IgD-negative memory B cell (primary cell): ENCODE results near the gene NCL. TPM values are rescaled to one million over a fixed set of nuclear protein-coding genes. Genes with fewer than 3 reads are reported as not detected.
A peak's percentile ranks its signal among the peaks of the same experiment; 100 is the strongest.
"Not testable (repeated sequence)": the region's sequence is repeated elsewhere in the genome, so short reads cannot be mapped to it uniquely, and the experiment has no call there.

Source experiments
- H3K27ac Mint-ChIP-seq, 3 donors: one replicate each; pipeline ENCODE4 v1.8.0; 2020 to 2022; ENCODE audit warnings: mild to moderate bottlenecking in 3 of 3, mixed read lengths in 3 of 3, moderate library complexity in 1 of 3
- H3K27me3 Mint-ChIP-seq: one replicate; pipeline ENCODE4 v1.8.0; 2021; ENCODE audit warnings: mixed read lengths
- H3K36me3 Mint-ChIP-seq: one replicate; pipeline ENCODE4 v1.8.0; 2020; ENCODE audit warnings: mild to moderate bottlenecking, mixed read lengths
- H3K4me1 Mint-ChIP-seq, 3 donors: one replicate each; pipeline ENCODE4 v1.8.0; 2020 to 2022; ENCODE audit warnings: mixed read lengths in 3 of 3, mild to moderate bottlenecking in 1 of 3
- H3K4me3 Mint-ChIP-seq, 4 donors: one replicate each; pipeline ENCODE4 v1.8.0; 2020 to 2022; ENCODE audit warnings: mild to moderate bottlenecking in 4 of 4, mixed read lengths in 4 of 4, moderate library complexity in 3 of 4
- H3K9me3 Mint-ChIP-seq, 3 donors: one replicate each; pipeline ENCODE4 v1.8.0; 2020 to 2021; ENCODE audit warnings: mixed read lengths in 3 of 3, mild to moderate bottlenecking in 1 of 3
- polyA plus RNA-seq: library from polyadenylated mRNA; unstranded; fragments of 300-500 nt; fragmentation: Illumina TruSeq; gene quantifications from one replicate; pipeline ENCODE4 v1.2.3, GENCODE V29; 2021

NCL gene
- polyA plus RNA-seq, 1 donor from 2014 or later: 523 TPM

DNA sequence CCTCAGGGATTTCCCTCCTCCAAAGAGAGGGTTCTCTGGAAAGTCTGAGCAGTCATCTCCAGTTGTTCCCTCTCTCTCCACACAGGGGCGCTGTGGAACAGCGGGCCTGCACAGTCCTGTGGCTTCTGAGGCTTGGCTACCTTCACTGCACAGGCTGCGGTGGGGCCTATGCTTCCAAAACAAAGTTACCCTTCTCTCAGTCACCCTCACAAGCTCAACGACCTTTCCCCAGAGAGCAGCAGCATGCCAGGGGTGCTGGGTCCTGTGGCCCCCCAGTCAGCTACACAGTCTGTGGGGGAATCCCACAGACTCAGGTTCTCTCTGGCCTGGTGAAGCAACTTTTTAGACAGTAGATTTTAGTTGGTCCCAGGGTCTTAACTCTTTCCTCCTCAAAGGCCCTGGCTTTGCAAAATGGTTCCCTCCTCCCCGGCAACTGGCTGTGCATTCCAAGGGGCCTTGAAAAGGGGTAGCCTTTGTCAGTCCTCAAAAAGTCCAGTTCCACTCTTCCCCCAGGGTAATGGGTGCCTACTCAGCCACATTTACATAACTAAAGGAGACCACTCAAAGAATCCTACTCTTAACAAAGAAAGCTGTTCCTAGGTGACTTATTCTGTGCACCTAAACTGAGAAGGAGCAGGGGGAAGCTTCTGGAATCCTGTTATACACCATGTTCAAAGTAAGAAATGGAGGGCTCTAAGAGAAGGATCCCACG, 53.8 kb downstream of the NCL start:
- H3K27ac Mint-ChIP-seq: no peak overlapping the region
- H3K36me3 Mint-ChIP-seq: no peaks in the 10 kb centered on the region
- peaks cover 9% of the 10 kb centered on the region for H3K27me3 Mint-ChIP-seq
- H3K9me3 Mint-ChIP-seq: peaks cover 0 to 6% (median 4%) of the 10 kb centered on the region in 3 donors
- no peak overlapping the region for H3K4me3 Mint-ChIP-seq
- peaks cover 7 to 15% (median 8%) of the 10 kb centered on the region in 3 donors for H3K4me1 Mint-ChIP-seq

DNA sequence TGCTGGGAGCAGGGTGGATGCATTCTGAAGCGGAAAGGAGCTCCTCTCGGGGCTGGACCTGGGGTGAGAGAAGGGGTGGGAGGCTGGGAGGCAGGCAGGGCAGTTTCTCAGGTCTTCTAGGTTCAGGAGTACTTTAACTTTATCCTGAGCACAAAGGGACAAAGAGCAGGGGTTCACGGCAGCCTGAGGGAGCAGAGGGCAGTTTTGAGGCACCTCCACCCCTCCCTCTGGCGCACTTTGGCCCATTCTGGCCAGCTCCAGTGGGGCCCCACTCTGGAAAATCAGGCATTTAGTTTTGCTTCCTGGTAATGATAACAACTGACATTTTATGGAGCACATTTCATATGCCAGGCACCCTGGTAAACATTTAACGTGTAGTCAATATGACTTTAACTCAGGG, 54.5 kb downstream of the NCL start:
- no peaks in the 10 kb centered on the region for H3K36me3 Mint-ChIP-seq
- H3K4me3 Mint-ChIP-seq: no peak overlapping the region
- H3K4me1 Mint-ChIP-seq: peaks cover 9 to 19% (median 11%) of the 10 kb centered on the region in 3 donors
- no peak overlapping the region for H3K27ac Mint-ChIP-seq
- H3K27me3 Mint-ChIP-seq: peaks cover 9% of the 10 kb centered on the region
- H3K9me3 Mint-ChIP-seq: peaks cover 0 to 6% (median 4%) of the 10 kb centered on the region in 3 donors

DNA sequence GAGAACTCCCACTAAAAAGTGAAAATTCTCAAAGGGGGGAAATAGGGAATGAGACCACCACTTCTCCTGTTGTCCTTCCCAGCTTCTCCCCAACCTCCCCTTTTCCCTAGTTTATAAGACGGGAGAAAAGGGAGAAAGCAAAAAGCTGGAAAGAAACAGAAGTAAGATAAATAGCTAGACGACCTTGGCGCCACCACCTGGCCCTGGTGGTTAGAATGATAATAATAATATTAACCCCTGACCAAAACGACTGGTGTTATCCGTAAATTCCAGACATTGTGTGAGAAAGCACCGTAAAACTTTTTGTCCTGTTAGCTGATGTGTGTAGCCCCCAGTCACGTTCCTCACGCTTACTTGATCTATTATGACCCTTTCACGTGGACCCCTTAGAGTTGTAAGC, 56.0 kb downstream of the NCL start:
- Mint-ChIP-seq H3K4me3 (peak overlapping the region in 1 of 4 donors; percentile 7), H3K4me1 (peaks cover 9 to 19% (median 11%) of the 10 kb centered on the region in 3 donors)
- H3K27ac Mint-ChIP-seq, H3K27me3 Mint-ChIP-seq, H3K9me3 Mint-ChIP-seq, H3K36me3 Mint-ChIP-seq: not testable (repeated sequence)

DNA sequence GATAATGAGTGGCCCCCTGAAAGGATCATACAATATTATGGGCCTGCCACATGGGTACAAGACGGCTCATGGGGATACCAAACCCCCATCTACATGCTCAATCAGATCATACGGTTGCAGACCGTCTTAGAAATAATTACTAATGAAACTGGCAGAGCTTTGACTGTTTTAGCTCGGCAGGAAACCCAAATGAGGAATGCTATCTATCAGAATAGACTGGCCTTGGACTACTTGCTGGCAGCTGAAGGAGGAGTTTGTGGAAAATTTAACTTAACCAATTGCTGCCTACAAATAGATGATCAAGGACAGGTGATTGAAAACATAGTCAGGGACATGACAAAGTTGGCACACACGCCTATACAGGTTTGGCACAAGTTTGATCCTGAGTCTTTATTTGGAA, 56.6 kb downstream of the NCL start:
- not testable (repeated sequence) for H3K36me3 Mint-ChIP-seq, H3K27me3 Mint-ChIP-seq, H3K4me3 Mint-ChIP-seq, H3K27ac Mint-ChIP-seq, H3K9me3 Mint-ChIP-seq
- H3K4me1 Mint-ChIP-seq: peaks cover 9 to 21% (median 11%) of the 10 kb centered on the region in 3 donors

DNA sequence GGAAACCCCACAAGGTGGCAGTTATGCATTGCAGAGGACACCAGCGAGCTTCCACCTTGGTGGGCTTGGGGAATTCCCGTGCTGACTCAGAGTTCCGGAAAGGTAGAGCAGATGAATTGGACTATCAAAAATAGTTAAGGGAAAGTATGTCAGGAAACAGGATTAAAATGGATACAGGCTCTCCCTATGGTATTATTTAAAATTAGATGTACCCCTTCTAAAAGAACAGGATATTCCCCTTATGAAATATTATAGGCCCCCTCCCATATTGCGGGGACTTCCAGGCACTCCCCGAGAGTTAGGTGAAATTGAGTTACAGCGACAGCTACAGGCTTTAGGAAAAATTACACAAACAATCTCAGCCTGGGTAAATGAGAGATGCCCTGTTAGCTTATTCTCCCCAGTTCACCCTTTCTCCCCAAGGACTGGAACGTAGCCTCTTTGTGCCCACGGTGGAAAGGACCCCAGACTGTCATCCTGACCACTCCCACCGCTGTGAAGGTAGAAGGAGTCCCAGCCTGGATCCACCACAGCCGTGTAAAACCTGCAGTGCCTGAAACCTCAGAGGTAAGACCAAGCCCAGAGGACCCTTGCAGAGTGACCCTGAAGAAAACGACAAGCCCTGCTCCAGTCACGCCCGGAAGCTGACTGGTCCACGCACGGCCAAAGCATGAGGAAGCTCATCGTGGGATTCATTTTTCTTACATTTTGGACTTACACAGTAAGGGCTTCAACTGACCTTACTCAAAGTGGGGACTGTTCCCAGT, 58.5 kb downstream of the NCL start:
- peaks cover 7 to 22% (median 11%) of the 10 kb centered on the region in 3 donors for H3K4me1 Mint-ChIP-seq
- H3K4me3 Mint-ChIP-seq: peak overlapping the region; percentile 32 to 78 (median 62)
- peak overlapping the region; percentile 13 to 70 (median 49) for H3K27ac Mint-ChIP-seq
- not testable (repeated sequence) for H3K27me3 Mint-ChIP-seq, H3K36me3 Mint-ChIP-seq, H3K9me3 Mint-ChIP-seq

GRCh38 chr2:231404183-231404578, 60.1 kb downstream of the NCL start:
- not testable (repeated sequence) for H3K27ac Mint-ChIP-seq, H3K4me3 Mint-ChIP-seq, H3K27me3 Mint-ChIP-seq, H3K9me3 Mint-ChIP-seq, H3K36me3 Mint-ChIP-seq
- peaks cover 7 to 22% (median 11%) of the 10 kb centered on the region in 3 donors for H3K4me1 Mint-ChIP-seq

Other genes with a start within 250 kb of the NCL start
- gene B3GNT7, start 68.8 kb downstream of the NCL start, polyA plus RNA-seq: 3.3 TPM
- gene NMUR1, start 66.0 kb upstream of the NCL start, polyA plus RNA-seq: 0.33 TPM
- gene TEX44, start 128.4 kb upstream of the NCL start, polyA plus RNA-seq: not detected
- 2,664 TPM for gene PTMA, start 244.0 kb upstream of the NCL start, polyA plus RNA-seq